Thyroid gland (tissue), 4 donors: Measurements from ENCODE around the gene PLXNA4. TPM values are rescaled to one million over a fixed set of nuclear protein-coding genes. Genes with fewer than 3 reads are reported as not detected.

ENCODE experiments used
- DNase-seq, 2 donors: peaks; one replicate each; pipeline ENCODE4 v3.0.0-alpha.2; 2019
- H3K27ac ChIP-seq, 3 donors: fragments of 200-600 bp; sonication (generic); 1 replicate in 2 of 3; 2 replicates in 1 of 3; pipeline ENCODE4 v1.5.1; 2016 to 2019; ENCODE audit warnings: mild to moderate bottlenecking in 1 of 3, moderate library complexity in 1 of 3
- H3K27me3 ChIP-seq: fragments of 200-600 bp; sonication (generic); one replicate; pipeline ENCODE4 v1.5.1; 2019
- H3K36me3 ChIP-seq, 2 donors: fragments of 200-600 bp; sonication (generic); one replicate each; pipeline ENCODE4 v1.5.1; 2016 to 2019
- H3K4me1 ChIP-seq, 2 donors: fragments of 200-600 bp; sonication (generic); one replicate each; pipeline ENCODE4 v1.5.1; 2017 to 2019
- H3K4me3 ChIP-seq, 3 donors: fragments of 200-600 bp; sonication (generic); replicated peaks in 1 of 3; 1 replicate in 2 of 3; 2 replicates in 1 of 3; pipeline ENCODE4 v1.5.1; 2016; ENCODE audit warnings: mild to moderate bottlenecking in 1 of 3
- H3K9me3 ChIP-seq: fragments of 200-600 bp; sonication (generic); one replicate; pipeline ENCODE4 v1.5.1; 2017
- POLR2A ChIP-seq, 2 donors: fragments of 450-650 bp; IDR thresholded peaks; one replicate each; pipeline ENCODE4 v1.6.1; 2017; ENCODE audit warnings: antibody characterized with exemption in 2 of 2, mild to moderate bottlenecking in 2 of 2, moderate library complexity in 1 of 2
- WGBS, 2 donors: methylation state at CpG; one replicate each; pipeline ENCODE4 v1.1.5; 2017; 5-methylcytosine and 5-hydroxymethylcytosine counted together
- intact Hi-C: fragments of 100-400 bp; cut with DNase I; formaldehyde crosslinking; loops from one replicate; pipeline ENCODE4 v1.15.1; 2023
- total RNA-seq, 4 donors: library from RNA; depleted of rRNA; stranded (reverse); fragments of >200 nt; gene quantifications; one replicate each; pipeline ENCODE4 v1.2.3, GENCODE V29; 2016
- TF ChIP-seq, protein P1 (sequence below), 6 experiments: fragments of 200-600 bp in 3 of 6; fragments of 450-650 bp in 3 of 6; sonication (generic) in 3 of 6; IDR thresholded peaks; one replicate each; pipeline ENCODE4 v1.5.1; 2016 to 2019; ENCODE audit warnings: antibody characterized with exemption in 6 of 6, mild to moderate bottlenecking in 2 of 6, inconsistent platforms in 1 of 6, moderate library complexity in 1 of 6

PLXNA4 gene
- total RNA-seq, 4 donors from 2014 or later, result 1.3 to 8.3 (median 2.4) TPM

DNA sequence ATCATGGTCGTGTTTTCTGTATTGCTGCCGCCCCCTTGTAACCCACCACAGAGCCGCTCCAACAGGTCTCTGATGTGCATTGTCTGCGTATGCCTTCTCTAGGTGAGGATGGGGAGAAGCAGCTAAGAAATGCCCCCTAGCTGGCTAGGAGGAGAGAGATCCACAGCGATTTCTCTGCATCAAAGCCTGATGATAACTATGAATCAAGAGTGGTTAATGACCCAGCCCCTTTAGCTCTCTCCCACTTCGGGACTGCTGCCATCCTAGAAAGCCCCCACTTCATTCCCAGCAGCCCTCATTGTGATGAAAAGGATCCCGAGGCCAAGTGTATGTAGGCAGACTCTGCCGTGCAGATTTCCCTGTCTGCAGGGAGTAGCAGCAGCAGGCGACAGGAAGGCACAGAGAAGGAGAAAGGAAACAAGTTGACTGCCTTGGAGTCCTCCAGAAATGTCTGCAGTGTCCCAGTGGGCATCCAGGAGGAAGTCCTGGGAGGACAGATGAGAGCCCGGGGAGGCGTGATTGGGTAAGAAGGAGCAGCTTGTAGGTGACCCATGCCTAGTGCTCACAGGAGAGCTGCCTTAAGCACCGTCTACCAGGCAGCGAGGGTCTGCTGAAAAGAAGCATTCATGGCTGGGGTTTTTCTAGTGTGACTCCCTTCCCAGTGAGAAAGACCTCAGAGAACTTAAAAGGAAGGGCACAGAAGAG, 2.9 kb downstream of the PLXNA4 start:
- no peak overlapping the region for H3K27ac ChIP-seq
- H3K27me3 ChIP-seq, result no peaks in the 10 kb centered on the region
- intact Hi-C loops, result loop anchor here (5.0 to 10.0 kb wide), 2 partner anchors 131 to 629 kb away; no protein-coding TSS in a partner anchor
- H3K4me3 ChIP-seq, result no peak overlapping the region
- H3K36me3 ChIP-seq, result no peaks in the 10 kb centered on the region
- H3K9me3 ChIP-seq, result no peaks in the 10 kb centered on the region
- WGBS, 2 donors, result 19 to 54% methylated on average over 12 to 13 of the region's 13 CpGs
- peaks cover 4 to 11% of the 10 kb centered on the region in 2 donors for H3K4me1 ChIP-seq
- DNase-seq, result no peak
- TF ChIP-seq, protein P1, sequence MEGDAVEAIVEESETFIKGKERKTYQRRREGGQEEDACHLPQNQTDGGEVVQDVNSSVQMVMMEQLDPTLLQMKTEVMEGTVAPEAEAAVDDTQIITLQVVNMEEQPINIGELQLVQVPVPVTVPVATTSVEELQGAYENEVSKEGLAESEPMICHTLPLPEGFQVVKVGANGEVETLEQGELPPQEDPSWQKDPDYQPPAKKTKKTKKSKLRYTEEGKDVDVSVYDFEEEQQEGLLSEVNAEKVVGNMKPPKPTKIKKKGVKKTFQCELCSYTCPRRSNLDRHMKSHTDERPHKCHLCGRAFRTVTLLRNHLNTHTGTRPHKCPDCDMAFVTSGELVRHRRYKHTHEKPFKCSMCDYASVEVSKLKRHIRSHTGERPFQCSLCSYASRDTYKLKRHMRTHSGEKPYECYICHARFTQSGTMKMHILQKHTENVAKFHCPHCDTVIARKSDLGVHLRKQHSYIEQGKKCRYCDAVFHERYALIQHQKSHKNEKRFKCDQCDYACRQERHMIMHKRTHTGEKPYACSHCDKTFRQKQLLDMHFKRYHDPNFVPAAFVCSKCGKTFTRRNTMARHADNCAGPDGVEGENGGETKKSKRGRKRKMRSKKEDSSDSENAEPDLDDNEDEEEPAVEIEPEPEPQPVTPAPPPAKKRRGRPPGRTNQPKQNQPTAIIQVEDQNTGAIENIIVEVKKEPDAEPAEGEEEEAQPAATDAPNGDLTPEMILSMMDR (IDR thresholded peaks at IDR 0.05), result no peak
- TF ChIP-seq POLR2A (IDR thresholded peaks at IDR 0.05), result no peak

GRCh38 chr7:132572526-132572925, 3.7 kb downstream of the PLXNA4 start:
- H3K27me3 ChIP-seq, result no peaks in the 10 kb centered on the region
- peaks cover 4 to 11% of the 10 kb centered on the region in 2 donors for H3K4me1 ChIP-seq
- TF ChIP-seq, protein P1 (IDR thresholded peaks at IDR 0.05), result no peak
- no peak for TF ChIP-seq POLR2A (IDR thresholded peaks at IDR 0.05)
- 55 to 61% methylated on average over 3 of the region's 3 CpGs for WGBS, 2 donors
- H3K36me3 ChIP-seq, result no peaks in the 10 kb centered on the region
- H3K4me3 ChIP-seq, result no peak overlapping the region
- intact Hi-C loops, result loop anchor here (5.0 to 10.0 kb wide), 2 partner anchors 130 to 628 kb away; no protein-coding TSS in a partner anchor
- no peak overlapping the region for H3K27ac ChIP-seq
- DNase-seq, result no peak
- no peaks in the 10 kb centered on the region for H3K9me3 ChIP-seq

GRCh38 chr7:132571970-132572369, 4.3 kb downstream of the PLXNA4 start:
- no peaks in the 10 kb centered on the region for H3K27me3 ChIP-seq
- intact Hi-C loops, result loop anchor here (5.0 to 10.0 kb wide), 2 partner anchors 130 to 627 kb away; no protein-coding TSS in a partner anchor
- no peak for TF ChIP-seq POLR2A (IDR thresholded peaks at IDR 0.05)
- TF ChIP-seq, protein P1 (IDR thresholded peaks at IDR 0.05), result no peak

GRCh38 chr7:132569884-132570614, 6.2 kb downstream of the PLXNA4 start:
- DNase-seq, result no peak
- intact Hi-C loops, result loop anchor here (5.0 to 10.0 kb wide), 2 partner anchors 128 to 625 kb away; no protein-coding TSS in a partner anchor
- 78 to 84% methylated on average over 9 of the region's 9 CpGs for WGBS, 2 donors

More at GRCh38 chr7:132571970-132572369, 4.3 kb downstream of the PLXNA4 start:
- Histone ChIP-seq H3K9me3 (no peaks in the 10 kb centered on the region), H3K36me3 (no peaks in the 10 kb centered on the region), H3K4me3 (no peak overlapping the region), H3K27ac (no peak overlapping the region), H3K4me1 (peaks cover 4 to 11% of the 10 kb centered on the region in 2 donors)
- no peak for DNase-seq
- WGBS, 2 donors, result 71 to 75% methylated on average over 2 of the region's 2 CpGs

More at GRCh38 chr7:132569884-132570614, 6.2 kb downstream of the PLXNA4 start:
- no peak overlapping the region for H3K27ac ChIP-seq
- no peak overlapping the region for H3K4me3 ChIP-seq
- no peaks in the 10 kb centered on the region for H3K36me3 ChIP-seq
- no peak for TF ChIP-seq POLR2A (IDR thresholded peaks at IDR 0.05)
- TF ChIP-seq, protein P1 (IDR thresholded peaks at IDR 0.05), result no peak
- peaks cover 0 to 5% of the 10 kb centered on the region in 2 donors for H3K4me1 ChIP-seq
- no peaks in the 10 kb centered on the region for H3K9me3 ChIP-seq
- no peaks in the 10 kb centered on the region for H3K27me3 ChIP-seq
